Astrocyte (in vitro differentiated cells and primary cell): ENCODE results near the gene DCTD.

Experiments used
- EZH2 ChIP-seq: IDR thresholded peaks from 2 replicates; pipeline ENCODE4 v1.6.1; 2012; ENCODE audit warnings: mild to moderate bottlenecking, low read length, inconsistent platforms; ENCODE audit not compliant: insufficient read depth
- TF ChIP-seq, protein P1 (sequence below): IDR thresholded peaks from 2 replicates; pipeline ENCODE4 v1.5.1; 2011; ENCODE audit warnings: low read depth, mild to moderate bottlenecking, inconsistent platforms, low read length, moderate library complexity; ENCODE audit not compliant: insufficient read depth

DNA sequence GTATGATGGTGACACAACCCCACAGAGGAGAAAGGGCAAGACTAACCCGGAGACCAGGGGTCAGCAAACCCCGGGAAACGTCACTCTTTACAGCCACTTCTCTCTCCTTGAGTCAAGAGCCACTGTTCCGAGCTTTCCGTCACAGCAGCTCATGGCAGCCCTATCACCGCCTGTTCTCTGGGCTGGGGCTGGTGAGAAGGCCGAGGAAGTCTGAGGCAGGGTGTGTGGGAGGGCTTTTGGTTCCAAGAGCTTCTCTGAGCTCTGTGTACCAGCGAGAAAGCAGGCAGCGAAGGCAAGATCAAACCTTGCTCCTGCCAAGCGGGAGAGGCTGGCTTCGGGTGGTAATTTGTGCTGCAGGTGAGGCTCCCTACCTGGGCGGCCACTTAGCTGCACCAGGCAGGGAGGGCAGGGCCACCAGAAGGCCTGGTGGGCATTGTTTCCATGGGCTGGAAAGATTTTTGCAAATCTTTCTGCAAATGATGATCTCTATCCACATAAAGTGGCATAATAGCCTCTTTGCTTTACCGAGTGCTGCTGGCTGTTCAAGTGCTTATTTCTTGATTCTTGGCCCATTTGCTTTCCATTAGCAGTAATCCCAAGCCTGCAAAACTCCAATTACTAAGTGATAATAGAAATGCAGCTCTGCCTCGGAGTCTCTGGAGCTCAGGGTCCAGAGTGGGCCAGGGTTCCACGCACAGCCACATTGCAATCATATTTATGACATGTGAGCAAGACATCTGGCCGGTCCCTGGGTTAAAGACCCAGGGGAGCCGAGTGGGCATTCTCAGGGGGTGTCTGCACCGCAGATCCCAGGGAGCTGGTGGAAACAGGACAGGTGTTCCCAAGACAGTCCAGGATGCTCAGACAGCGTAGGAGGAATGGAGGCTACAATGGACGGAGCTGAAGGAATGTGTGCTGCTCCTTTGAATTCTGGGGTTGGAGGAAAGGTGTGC lies 41.5 kb downstream of the DCTD start:
- TF ChIP-seq, protein P1, sequence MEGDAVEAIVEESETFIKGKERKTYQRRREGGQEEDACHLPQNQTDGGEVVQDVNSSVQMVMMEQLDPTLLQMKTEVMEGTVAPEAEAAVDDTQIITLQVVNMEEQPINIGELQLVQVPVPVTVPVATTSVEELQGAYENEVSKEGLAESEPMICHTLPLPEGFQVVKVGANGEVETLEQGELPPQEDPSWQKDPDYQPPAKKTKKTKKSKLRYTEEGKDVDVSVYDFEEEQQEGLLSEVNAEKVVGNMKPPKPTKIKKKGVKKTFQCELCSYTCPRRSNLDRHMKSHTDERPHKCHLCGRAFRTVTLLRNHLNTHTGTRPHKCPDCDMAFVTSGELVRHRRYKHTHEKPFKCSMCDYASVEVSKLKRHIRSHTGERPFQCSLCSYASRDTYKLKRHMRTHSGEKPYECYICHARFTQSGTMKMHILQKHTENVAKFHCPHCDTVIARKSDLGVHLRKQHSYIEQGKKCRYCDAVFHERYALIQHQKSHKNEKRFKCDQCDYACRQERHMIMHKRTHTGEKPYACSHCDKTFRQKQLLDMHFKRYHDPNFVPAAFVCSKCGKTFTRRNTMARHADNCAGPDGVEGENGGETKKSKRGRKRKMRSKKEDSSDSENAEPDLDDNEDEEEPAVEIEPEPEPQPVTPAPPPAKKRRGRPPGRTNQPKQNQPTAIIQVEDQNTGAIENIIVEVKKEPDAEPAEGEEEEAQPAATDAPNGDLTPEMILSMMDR, result no peak
- TF ChIP-seq EZH2, result no peak
